CD4-positive, alpha-beta T cell treated with Interleukin-15 for 4 hours (primary cell): ENCODE results near the gene PFKFB2.

Source experiments
- DNase-seq: peaks from one replicate; pipeline ENCODE4 v3.0.0-alpha.2; 2020; ENCODE audit warnings: low spot score

PFKFB2 gene

DNA sequence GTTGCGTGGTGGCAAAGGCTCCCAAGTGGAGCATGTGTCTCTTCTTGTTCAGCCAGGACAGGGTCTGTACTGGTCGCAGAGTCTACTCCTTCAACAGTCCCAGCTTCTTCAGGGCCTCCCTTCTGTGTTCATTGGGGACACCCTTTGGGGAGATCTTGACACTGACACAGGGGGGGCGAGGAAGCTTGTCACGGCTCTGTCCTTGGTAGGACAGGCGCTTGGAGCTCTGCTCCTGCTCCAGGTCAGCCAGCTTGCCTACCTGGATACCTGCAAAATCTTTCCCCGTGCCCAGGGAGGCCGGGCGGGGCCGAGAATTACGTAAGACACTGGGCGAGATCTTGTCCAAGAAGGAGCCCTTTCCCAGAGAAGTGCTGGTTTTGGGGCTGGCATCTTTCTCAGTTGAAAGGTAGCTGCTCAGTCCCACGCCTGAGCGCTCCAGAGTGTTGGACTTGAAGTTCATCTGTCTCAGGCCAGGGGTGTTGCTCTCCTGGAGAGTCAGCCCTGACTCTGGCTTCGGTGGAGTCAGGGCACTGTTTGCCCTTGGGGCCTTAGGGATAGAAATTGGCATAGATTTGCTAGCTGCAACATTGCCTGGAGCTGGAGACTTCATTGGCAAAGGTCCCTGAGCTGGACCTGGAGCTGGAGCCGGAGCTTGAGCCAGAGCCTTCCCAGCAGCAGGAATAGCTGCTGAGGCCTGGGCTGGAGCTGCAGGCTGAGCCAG is 31.0 kb upstream of the PFKFB2 start:
- no peak for DNase-seq

DNA sequence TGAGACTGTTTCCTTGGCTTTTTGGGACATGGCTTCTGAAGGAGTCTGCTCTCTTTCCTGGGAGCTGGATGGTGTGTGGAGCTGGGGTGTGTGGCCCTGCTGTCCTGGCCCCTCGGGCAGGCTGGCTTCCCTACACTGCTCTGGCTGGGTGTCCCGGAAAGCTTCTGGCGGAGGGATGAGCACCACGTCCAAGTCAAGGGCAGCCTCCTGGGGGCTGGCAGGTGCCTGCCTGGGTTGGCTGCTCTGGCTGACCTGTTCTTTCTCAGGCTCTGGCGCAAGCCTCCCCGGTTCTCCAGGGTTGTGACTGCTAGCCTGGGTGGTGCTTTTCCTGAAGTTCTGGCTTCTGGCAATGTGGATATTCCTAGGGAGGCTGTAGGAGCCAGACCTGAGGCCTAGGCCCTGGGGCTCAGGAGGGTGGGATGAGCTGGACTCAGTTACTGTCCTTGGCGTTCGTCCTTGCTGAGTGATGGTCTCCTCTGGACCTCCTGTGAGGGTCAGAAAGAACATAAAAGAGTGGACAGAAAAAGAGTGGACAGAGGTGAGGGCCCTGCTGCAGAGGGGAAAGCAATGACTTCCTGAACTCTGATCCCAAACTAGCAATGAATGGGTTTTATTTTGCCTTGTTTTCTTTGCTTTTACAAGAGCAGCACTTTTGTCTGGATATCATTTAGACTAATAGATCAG is 29.9 kb upstream of the PFKFB2 start:
- DNase-seq, result no peak

DNA sequence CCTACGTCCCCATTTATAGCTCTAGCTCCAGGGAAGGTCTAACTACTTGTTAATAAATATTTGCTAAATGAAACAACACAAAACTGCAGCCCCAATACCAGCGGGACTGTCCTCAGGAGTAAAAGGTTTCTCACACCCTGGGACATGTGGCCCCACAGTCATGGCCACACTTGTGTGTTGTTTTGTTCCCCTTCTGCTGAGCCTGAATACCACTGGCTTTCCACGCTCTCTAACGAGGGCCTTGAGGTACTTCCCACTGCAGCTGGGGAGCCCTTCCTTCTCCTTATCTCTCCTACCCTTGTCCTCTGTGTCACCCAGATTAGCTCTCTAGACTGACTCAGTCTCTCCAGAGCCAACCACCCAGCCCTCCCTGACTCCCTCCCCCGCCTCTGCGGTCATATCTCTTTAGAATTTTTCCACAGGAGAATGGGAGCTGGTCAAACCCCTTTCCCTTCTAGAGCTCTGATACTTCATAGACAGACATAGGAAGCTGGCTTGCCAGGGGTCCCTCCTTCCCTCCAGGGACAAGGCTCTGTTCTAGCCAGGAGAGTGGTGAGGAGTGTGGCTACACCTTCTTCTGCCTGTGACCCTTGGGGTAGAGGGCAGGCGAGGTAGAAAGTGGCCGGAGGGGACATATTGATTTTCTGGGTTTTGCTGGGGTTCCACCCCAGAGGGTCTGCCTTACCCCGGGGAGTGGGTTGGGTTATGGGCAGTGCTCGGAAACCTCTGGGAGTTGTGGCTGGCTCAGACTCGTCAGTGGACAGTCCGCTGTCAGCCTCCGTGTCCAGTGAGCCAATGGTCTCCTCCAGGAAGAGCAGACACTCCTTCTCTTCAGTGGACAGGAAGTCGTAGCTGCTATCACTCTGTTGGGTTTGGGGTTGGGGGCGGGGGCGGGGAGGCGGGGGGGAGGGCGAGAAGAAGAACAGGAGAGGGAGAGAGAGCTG is 28.6 kb upstream of the PFKFB2 start:
- DNase-seq, result no peak

- no peak for DNase-seq
Measured at GRCh38 chr1:207025146-207025880, 27.8 kb upstream of the PFKFB2 start.

DNA sequence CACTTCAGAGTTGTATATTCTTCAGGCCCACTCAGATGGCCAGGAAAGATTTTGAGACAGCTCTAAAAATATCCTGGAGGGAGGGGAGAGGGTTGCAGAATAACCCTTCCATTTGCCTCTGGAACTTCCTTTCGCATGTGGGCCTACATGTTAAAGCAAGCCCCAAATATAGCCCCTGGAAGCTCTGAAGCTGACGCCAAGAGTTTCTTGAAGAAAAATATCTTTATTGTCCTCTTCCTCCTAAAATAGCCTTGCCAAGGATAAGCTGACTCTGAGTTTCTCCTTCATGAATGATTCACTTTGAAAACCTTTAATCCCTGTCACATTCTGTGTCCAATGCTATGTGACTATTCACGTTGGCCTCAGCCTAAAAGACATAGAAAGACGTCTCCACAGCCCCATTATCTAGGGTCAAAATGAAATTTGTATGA is 27.0 kb upstream of the PFKFB2 start:
- DNase-seq, result no peak

GRCh38 chr1:207027206-207027777 is 25.8 kb upstream of the PFKFB2 start:
- DNase-seq, result no peak

DNA sequence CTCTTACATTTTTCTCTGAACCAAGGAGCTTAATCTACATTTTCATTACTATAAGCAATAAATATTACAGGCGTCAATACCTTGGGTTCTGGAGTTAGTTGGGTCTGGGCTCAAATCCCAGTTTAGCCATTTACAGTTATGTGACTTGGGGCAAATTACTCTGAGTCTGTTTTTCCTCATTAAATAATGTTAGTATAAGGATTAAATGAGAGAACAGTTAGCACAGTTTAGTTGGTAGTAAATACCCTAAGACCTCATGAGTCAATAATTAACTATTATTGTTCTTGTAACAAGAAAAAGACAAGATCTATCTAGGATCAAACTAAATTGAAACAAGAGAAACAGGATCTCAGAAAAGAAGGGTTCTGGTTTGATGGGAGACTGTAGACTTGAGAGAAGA is 25.2 kb upstream of the PFKFB2 start:
- no peak for DNase-seq

GRCh38 chr1:207028884-207029650 is 24.0 kb upstream of the PFKFB2 start:
- DNase-seq, result no peak

DNA sequence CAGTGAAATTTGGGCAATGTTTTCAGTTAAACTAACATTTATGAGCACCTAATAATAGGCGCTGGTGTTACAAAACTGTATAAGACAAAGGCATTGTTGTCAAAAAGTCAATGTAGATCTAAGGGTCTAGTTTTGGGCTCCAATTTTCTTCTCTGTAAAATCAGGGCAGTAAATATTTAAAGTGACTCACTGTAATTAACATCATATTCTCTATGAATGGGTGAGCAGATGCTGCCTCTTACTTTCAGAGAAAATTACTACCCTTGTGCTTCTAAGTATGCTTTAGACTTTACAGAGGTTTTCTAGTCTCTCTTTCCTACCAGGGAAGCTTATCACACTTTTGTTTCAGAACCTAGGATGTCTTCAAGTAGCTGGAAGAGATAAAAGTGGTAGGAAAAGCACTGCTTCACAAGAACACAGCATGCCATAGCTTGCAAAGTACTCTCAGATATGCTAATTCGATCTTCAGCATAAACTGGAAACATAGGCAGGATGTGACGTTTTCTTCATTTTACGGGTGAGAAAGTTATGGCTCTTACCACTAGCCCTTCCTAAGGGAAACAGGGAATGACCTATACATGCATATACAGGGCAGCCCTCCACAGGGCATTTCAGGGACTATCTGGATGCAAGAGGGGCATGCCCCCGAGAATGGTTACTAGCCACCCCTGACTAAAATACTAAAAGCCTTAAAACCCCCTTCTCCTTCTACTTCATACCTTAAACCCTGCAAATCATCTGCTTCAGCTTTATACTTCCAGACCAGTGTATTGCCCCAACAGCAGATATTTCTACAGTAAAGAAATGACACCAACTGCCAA is 23.2 kb upstream of the PFKFB2 start:
- no peak for DNase-seq

DNA sequence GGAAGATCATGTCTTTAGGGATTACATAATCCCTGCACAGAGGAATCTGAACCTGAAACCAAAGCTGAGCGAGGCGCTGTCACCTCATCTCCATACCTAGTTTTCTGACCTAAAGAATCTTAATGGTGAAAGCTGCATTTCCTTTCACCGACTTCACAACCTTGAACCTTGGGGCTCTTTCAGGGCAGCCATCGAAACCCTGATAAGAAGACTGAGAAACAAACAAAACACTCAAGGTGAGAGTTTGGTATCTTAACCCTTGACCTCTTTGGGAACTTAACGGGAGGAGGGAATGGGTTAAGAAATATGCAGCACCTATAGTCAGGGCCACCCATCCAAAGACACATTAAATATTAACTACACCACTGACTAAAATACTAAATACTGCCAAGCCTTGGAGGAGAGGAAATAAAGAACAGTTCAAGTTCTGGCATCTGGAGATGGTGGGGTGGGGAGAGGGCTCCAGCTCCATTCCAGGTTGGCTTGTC is 22.5 kb upstream of the PFKFB2 start:
- no peak for DNase-seq

DNA sequence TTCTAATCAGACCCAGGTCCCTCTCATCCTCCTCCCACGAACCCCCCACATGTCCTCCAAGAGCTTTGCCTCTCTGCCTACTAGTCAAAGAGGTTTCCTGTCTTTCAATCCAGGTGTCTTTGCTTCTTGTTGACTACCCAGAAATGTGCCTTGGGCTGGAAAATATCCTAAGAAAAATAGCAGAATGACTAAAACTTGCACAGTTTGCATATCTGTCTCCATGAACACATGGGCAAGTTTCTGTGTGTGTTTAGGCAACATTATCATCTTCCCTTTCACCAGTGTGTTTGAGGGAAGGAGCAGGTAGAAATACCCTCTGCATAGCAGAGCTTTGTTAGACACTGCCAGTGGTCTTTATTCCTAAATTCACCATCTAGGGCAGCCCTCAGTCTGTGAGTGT is 22.1 kb upstream of the PFKFB2 start:
- no peak for DNase-seq

- DNase-seq, result no peak
Measured at GRCh38 chr1:207031632-207032264, 21.3 kb upstream of the PFKFB2 start.

- DNase-seq, result no peak
Measured at GRCh38 chr1:207032528-207033017, 20.5 kb upstream of the PFKFB2 start, which contains the start of gene C1orf116. TSS of gene C1orf116 (minus strand) at chr1:207032756. CDS start at chr1:207027598, 5,158 bp downstream.

DNA sequence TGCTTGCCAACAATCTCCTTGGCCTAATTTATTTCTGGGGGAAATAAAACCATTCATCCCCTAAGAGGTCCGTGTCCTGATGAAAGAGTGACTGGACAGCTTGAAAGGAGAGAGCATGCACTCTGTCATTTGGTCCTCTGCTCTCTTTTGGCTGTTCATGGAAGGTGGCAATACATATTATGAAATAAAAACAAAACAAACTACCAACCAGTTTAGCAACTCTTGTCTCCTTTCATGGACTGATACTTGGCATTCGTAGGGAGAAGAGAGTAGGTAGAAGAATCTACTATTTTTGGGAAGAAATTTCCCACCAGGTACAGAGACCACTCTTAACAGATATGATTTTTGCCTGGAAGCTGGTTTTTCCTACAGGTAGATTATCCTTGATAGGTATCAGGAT is 19.8 kb upstream of the PFKFB2 start:
- no peak for DNase-seq

GRCh38 chr1:207034208-207034607 is 18.9 kb upstream of the PFKFB2 start:
- DNase-seq, result no peak

DNA sequence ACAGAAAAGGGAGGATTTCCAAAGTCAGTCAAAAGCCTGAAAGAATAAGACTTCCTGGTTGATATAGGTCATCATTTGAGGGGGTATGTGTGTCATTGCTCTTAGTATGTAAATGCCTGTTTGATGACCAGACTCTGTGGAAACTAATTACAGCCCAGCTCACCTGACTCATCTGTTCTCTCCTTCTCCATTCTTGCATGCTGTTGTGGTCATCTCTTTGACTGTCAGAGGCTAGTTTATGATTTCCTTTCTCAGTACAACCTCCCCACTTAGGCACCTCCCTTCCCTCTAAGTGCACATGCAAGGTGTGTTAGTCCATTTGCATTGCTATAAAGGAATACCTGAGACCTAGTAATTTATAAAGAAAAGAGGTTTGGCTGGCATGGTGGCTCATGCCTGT is 18.1 kb upstream of the PFKFB2 start:
- no peak for DNase-seq

- DNase-seq, result no peak
Measured at GRCh38 chr1:207035877-207036551, 17.1 kb upstream of the PFKFB2 start.

DNA sequence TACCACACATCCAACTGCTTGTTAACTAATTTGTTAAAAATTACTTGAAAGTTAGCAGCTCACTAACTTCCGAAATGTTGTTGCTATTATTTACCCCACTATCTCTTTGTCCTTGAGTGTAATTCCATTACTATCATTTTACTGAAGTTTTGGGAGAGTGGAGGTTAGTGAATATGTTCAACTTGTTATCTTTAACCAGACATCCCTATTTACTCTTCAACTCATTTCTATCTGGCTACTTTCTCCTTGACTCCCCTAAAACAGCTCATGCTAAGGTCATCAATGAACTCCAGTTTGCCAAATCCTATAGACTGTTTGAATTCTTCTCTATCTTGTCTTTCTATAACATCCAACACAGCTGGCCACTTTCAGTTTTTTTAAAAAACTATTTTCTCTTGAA is 16.2 kb upstream of the PFKFB2 start:
- no peak for DNase-seq
